HepG2 (cell line): ENCODE results near the gene CCNT2. TPM values are rescaled to one million over a fixed set of nuclear protein-coding genes. Genes with fewer than 3 reads are reported as not detected.

Experiments
- GLMP ChIP-seq: sonication (generic); formaldehyde crosslinking; IDR thresholded peaks from 2 replicates; pipeline ENCODE4 v1.9.0; 2021; ENCODE audit warnings: missing genetic modification reagents, mild to moderate bottlenecking, borderline replicate concordance
- GPBP1L1 ChIP-seq: sonication (generic); formaldehyde crosslinking; IDR thresholded peaks from 2 replicates; pipeline ENCODE4 v1.5.0; 2020; ENCODE audit warnings: mild to moderate bottlenecking, missing genetic modification reagents
- HMG20A ChIP-seq: IDR thresholded peaks from 2 replicates; pipeline ENCODE4 v1.6.1; 2016; ENCODE audit warnings: borderline replicate concordance
- KDM3A ChIP-seq: IDR thresholded peaks from 2 replicates; pipeline ENCODE4 v1.6.1; 2018; ENCODE audit warnings: low read depth, missing compliant biosample characterization
- LCORL ChIP-seq, 2 experiments: fragments of 450-650 bp in 1 of 2; sonication (generic) in 1 of 2; formaldehyde crosslinking in 1 of 2; IDR thresholded peaks; 2 replicates each; pipeline versions ENCODE4 v1.5.0 to v1.6.1; 2017 to 2020; ENCODE audit warnings: antibody characterized with exemption in 1 of 2, missing genetic modification reagents in 1 of 2
- MXD1 ChIP-seq: sonication (generic); formaldehyde crosslinking; IDR thresholded peaks from 2 replicates; pipeline ENCODE4 v1.4.0; 2020; ENCODE audit warnings: mild to moderate bottlenecking, missing genetic modification reagents
- NPAS2 ChIP-seq: sonication (generic); formaldehyde crosslinking; IDR thresholded peaks from 2 replicates; pipeline ENCODE4 v1.8.0; 2022; ENCODE audit warnings: mild to moderate bottlenecking, missing genetic modification reagents, borderline replicate concordance
- PBX3 ChIP-seq: sonication (generic); formaldehyde crosslinking; IDR thresholded peaks from 2 replicates; pipeline ENCODE4 v1.8.1; 2023; ENCODE audit warnings: missing genetic modification reagents, inconsistent platforms, borderline replicate concordance
- PCBP1 ChIP-seq: fragments of 200-400 bp; formaldehyde crosslinking; IDR thresholded peaks from 2 replicates; pipeline ENCODE4 v1.6.1; 2017; ENCODE audit warnings: mild to moderate bottlenecking, low read depth, low read length, borderline replicate concordance
- PRMT3 ChIP-seq: sonication (generic); formaldehyde crosslinking; IDR thresholded peaks from 2 replicates; pipeline ENCODE4 v1.8.1; 2022; ENCODE audit warnings: low read depth, mild to moderate bottlenecking, moderate library complexity, missing genetic modification reagents, borderline replicate concordance
- SNRNP70 ChIP-seq: fragments of 200-400 bp; formaldehyde crosslinking; IDR thresholded peaks from 2 replicates; pipeline ENCODE4 v1.6.1; 2017; ENCODE audit warnings: mild to moderate bottlenecking, low read depth, low read length, moderate library complexity
- SP1 ChIP-seq, 2 experiments: fragments of 450-650 bp in 1 of 2; sonication (generic) in 1 of 2; formaldehyde crosslinking in 1 of 2; IDR thresholded peaks; 2 replicates each; pipeline versions ENCODE4 v1.4.0 to v1.6.1; 2016 to 2020; ENCODE audit warnings: missing genetic modification reagents in 1 of 2
- TARDBP ChIP-seq: sonication (generic); formaldehyde crosslinking; IDR thresholded peaks from 2 replicates; pipeline ENCODE4 v1.8.0; 2022; ENCODE audit warnings: mild to moderate bottlenecking, missing genetic modification reagents
- THAP7 ChIP-seq: sonication (generic); formaldehyde crosslinking; IDR thresholded peaks from 2 replicates; pipeline ENCODE4 v1.8.1; 2023; ENCODE audit warnings: mild to moderate bottlenecking, missing genetic modification reagents
- TRAFD1 ChIP-seq: sonication (generic); formaldehyde crosslinking; IDR thresholded peaks from 2 replicates; pipeline ENCODE4 v1.5.1; 2020; ENCODE audit warnings: missing genetic modification reagents, mild to moderate bottlenecking, borderline replicate concordance
- ZBTB3 ChIP-seq: sonication (generic); formaldehyde crosslinking; IDR thresholded peaks from 2 replicates; pipeline ENCODE4 v1.4.0; 2020; ENCODE audit warnings: low read depth, mild to moderate bottlenecking, moderate library complexity, missing genetic modification reagents, borderline replicate concordance
- ZNF138 ChIP-seq: sonication (generic); formaldehyde crosslinking; IDR thresholded peaks from 2 replicates; pipeline ENCODE4 v1.5.0; 2020; ENCODE audit warnings: mild to moderate bottlenecking, low read depth, missing genetic modification reagents
- ZNF207 ChIP-seq: fragments of 450-650 bp; IDR thresholded peaks from 2 replicates; pipeline ENCODE4 v1.6.1; 2016; ENCODE audit warnings: antibody characterized with exemption, borderline replicate concordance
- ZNF333 ChIP-seq: sonication (generic); formaldehyde crosslinking; IDR thresholded peaks from 2 replicates; pipeline ENCODE4 v1.4.0; 2020; ENCODE audit warnings: mild to moderate bottlenecking, missing genetic modification reagents, borderline replicate concordance
- polyA plus RNA-seq, 8 experiments: library from polyadenylated mRNA; depleted of rRNA in 3 of 8; stranded (reverse) in 7 of 8; unstranded in 1 of 8; fragments of >200 nt; fragmentation: Illumina TruSeq in 4 of 8; extraction: Trizol in 4 of 8; gene quantifications; 2 replicates each; pipeline versions ENCODE4 v1.2.1 to v1.2.3, GENCODE V29; 2011 to 2016; ENCODE audit warnings: low read depth in 4 of 8, missing spikeins in 1 of 8, mixed read lengths in 1 of 8; ENCODE audit not compliant: insufficient read depth in 1 of 8
- total RNA-seq, 5 experiments: library from RNA; depleted of rRNA; stranded (reverse); fragments of >200 nt; fragmentation: Illumina TruSeq; extraction: Trizol; gene quantifications; 2 replicates each; pipeline ENCODE4 v1.2.3, GENCODE V29; 2016; ENCODE audit warnings: low read depth in 1 of 5

Gene CCNT2
- total and polyA plus RNA-seq, 2 of the 13 experiments (the other 11 are each of a cell fraction or from before 2014, with no cell fraction given), result 22.1 to 34.4 TPM

- peak; percentile 79; the same call in 1 of the 2 replicates for TF ChIP-seq TARDBP (CRISPR knock-in tag)
- TF ChIP-seq KDM3A (CRISPR knock-in tag), result no peak; the same call in 1 of the 2 replicates
- TF ChIP-seq SP1 (IDR thresholded peaks at IDR 0.05), result peak; percentile 69
- TF ChIP-seq SP1 (CRISPR knock-in tag; IDR thresholded peaks at IDR 0.05), result peak; percentile 99
- TF ChIP-seq ZNF138 (CRISPR knock-in tag), result no peak; the same call in 1 of the 2 replicates
- no peak for TF ChIP-seq TRAFD1 (CRISPR knock-in tag)
- no peak for TF ChIP-seq ZNF207
- peak; percentile 99 for TF ChIP-seq ZNF333
- no peak for TF ChIP-seq SNRNP70
- 0 out of 2 replicates have a peak, but pooled peaks have one; percentile 45 for TF ChIP-seq LCORL (IDR thresholded peaks at IDR 0.05)
- TF ChIP-seq LCORL (CRISPR knock-in tag; IDR thresholded peaks at IDR 0.05), result peak; percentile 43; the same call in 1 of the 2 replicates
- no peak; the same call in 1 of the 2 replicates for TF ChIP-seq PCBP1
- TF ChIP-seq MXD1, result peak; percentile 95
- no peak for TF ChIP-seq NPAS2 (CRISPR knock-in tag)
- TF ChIP-seq PBX3 (CRISPR knock-in tag), result no peak
- TF ChIP-seq GPBP1L1 (CRISPR knock-in tag), result no peak
- TF ChIP-seq PRMT3 (CRISPR knock-in tag), result no peak
- TF ChIP-seq THAP7, result peak; percentile 86; the same call in 1 of the 2 replicates
- no peak; the same call in 1 of the 2 replicates for TF ChIP-seq HMG20A (CRISPR knock-in tag)
- TF ChIP-seq ZBTB3 (CRISPR knock-in tag), result no peak
- TF ChIP-seq GLMP, result no peak
These were observed at the start of gene CCNT2 (continued) for GRCh38 chr2:134918526-134919340.
